Type B pancreatic cell (in vitro differentiated cells): ENCODE measurements around the gene TEX44. TPM values are rescaled to one million over a fixed set of nuclear protein-coding genes. Genes with fewer than 3 reads are reported as not detected.

ENCODE experiments used
- DNase-seq: peaks from one replicate; pipeline ENCODE4 v3.0.0; 2021; ENCODE audit warnings: mixed read lengths; ENCODE audit not compliant: unreplicated experiment; ENCODE audit errors: extremely low spot score
- H3K27ac Mint-ChIP-seq: 2 replicates; pipeline ENCODE4 v1.8.0; 2021; ENCODE audit warnings: mild to moderate bottlenecking, mixed read lengths
- H3K27me3 Mint-ChIP-seq: 2 replicates; pipeline ENCODE4 v1.8.0; 2021; ENCODE audit warnings: mixed read lengths
- H3K36me3 Mint-ChIP-seq: 2 replicates; pipeline ENCODE4 v1.8.0; 2021; ENCODE audit warnings: mixed read lengths
- H3K4me1 Mint-ChIP-seq: one replicate; pipeline ENCODE4 v1.8.0; 2021; ENCODE audit warnings: mixed read lengths; ENCODE audit not compliant: unreplicated experiment
- H3K4me3 Mint-ChIP-seq: 2 replicates; pipeline ENCODE4 v1.8.0; 2021; ENCODE audit warnings: mild to moderate bottlenecking, mixed read lengths
- H3K9me3 Mint-ChIP-seq: 2 replicates; pipeline ENCODE4 v1.8.0; 2021; ENCODE audit warnings: mixed read lengths
- total RNA-seq: library from RNA; stranded (reverse); gene quantifications from 2 replicates; pipeline ENCODE4 v1.2.1, GENCODE V29; 2021; ENCODE audit warnings: low replicate concordance
- TF ChIP-seq, protein P1 (sequence below): fragments of 200-600 bp; sonication (generic); conservative IDR thresholded peaks from 2 replicates; pipeline ENCODE4 v1.5.0; 2021; ENCODE audit warnings: antibody characterized with exemption, mild to moderate bottlenecking

The TEX44 gene
- total RNA-seq, 1 donor from 2014 or later, result not detected

DNA sequence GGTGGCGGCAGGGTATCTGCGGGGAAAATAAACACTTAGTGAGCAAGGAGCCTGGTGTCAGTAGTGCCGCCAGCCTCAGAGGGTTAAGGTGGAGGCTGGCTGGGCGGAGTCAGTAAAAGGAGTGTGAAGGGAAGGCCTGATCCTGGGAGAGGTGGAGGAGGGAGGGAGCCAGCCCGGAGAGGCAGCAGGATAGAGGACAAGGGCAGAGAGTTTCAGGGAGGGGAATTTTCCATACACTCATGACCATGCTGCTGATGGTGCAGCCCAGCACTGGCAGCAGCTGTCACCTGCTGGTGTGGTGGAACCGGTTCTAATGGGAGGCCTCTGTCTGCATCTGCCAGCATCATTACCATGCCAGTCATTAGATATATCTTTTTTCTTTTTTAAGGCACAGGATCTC is 2.0 kb upstream of the TEX44 start:
- Mint-ChIP-seq H3K4me1 (no peaks in the 10 kb centered on the region), H3K4me3 (no peak overlapping the region), H3K9me3 (no peaks in the 10 kb centered on the region), H3K36me3 (no peaks in the 10 kb centered on the region), H3K27ac (peak overlapping the region; percentile 17), H3K27me3 (no peaks in the 10 kb centered on the region)
- no peak for DNase-seq
- TF ChIP-seq, protein P1, sequence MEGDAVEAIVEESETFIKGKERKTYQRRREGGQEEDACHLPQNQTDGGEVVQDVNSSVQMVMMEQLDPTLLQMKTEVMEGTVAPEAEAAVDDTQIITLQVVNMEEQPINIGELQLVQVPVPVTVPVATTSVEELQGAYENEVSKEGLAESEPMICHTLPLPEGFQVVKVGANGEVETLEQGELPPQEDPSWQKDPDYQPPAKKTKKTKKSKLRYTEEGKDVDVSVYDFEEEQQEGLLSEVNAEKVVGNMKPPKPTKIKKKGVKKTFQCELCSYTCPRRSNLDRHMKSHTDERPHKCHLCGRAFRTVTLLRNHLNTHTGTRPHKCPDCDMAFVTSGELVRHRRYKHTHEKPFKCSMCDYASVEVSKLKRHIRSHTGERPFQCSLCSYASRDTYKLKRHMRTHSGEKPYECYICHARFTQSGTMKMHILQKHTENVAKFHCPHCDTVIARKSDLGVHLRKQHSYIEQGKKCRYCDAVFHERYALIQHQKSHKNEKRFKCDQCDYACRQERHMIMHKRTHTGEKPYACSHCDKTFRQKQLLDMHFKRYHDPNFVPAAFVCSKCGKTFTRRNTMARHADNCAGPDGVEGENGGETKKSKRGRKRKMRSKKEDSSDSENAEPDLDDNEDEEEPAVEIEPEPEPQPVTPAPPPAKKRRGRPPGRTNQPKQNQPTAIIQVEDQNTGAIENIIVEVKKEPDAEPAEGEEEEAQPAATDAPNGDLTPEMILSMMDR, result no peak

DNA sequence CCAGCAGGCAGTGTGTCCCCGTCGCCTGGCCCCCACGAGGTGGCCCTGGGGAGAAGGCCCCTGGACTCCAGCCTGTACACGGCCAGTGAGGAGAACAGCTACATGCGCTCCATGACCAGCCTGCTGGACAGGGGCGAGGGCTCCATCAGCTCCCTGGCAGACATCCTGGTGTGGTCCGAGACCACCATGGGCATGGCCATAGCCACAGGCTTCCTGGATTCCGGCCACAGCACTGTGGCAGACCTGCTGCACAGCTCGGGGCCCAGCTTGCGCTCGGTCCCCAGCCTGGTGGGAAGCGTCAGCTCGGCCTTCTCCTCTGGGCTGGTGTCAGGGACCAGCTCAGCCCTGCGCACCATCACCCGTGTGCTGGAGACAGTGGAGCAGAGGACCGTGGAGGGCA is 1.0 kb downstream of the TEX44 start:
- Mint-ChIP-seq H3K4me3 (no peak overlapping the region), H3K9me3 (no peaks in the 10 kb centered on the region), H3K27ac (no peak overlapping the region), H3K36me3 (no peaks in the 10 kb centered on the region), H3K27me3 (no peaks in the 10 kb centered on the region), H3K4me1 (no peaks in the 10 kb centered on the region)
- TF ChIP-seq, protein P1, result no peak
- DNase-seq, result no peak

DNA sequence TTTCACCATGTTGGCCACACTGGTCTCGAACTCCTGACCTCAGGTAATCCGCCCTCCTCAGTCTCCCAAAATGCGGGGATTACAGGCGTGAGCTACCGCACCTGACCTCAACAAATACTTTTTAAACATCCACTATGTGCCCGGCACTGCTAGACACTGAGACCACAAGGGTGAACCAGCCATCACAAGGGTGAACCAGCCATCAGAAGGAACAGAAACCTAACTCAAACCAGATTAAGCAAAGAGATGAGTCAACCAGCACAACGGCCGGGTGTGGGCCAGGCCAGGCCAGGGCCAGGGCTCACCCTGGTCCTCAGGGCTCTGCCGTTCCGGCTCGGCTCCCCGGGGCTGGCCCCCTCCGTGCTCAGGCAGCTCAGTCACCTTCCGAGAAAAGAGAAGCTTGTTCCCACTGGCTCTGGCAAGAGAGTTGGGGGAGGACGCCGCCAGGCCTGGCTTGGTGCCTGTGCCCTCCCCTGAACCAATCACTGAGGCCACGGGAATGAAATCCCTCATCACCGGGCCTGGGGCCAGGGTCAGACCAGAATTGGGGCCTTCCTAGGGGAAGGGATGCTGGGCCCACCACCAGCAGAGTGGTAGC is 4.4 kb downstream of the TEX44 start:
- Mint-ChIP-seq H3K36me3 (no peaks in the 10 kb centered on the region), H3K27ac (no peak overlapping the region), H3K4me1 (peaks cover 10% of the 10 kb centered on the region), H3K27me3 (no peaks in the 10 kb centered on the region), H3K9me3 (no peaks in the 10 kb centered on the region), H3K4me3 (no peak overlapping the region)
- TF ChIP-seq, protein P1, result no peak
- no peak for DNase-seq

DNA sequence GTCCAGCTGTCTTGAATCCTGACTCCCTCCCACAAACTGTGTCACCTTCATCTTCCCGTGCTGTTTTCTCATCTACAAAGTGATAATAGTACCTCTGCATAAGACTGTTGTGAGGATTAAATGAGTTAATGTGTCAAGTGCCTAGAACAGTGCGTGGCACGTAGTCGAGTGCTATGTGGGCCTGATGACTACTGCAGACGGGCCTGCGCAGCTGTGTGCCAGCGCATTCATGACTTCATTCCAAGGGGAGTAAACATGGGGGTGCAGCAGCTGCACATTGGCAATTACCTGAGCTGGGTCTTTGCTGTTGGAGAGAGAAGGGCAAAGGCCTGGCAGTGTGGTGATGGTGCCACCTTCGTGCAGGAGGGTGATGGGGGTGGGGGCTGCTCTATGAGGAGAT is 5.0 kb downstream of the TEX44 start:
- Mint-ChIP-seq H3K36me3 (no peaks in the 10 kb centered on the region), H3K9me3 (no peaks in the 10 kb centered on the region), H3K4me1 (peaks cover 10% of the 10 kb centered on the region), H3K4me3 (no peak overlapping the region), H3K27ac (no peak overlapping the region), H3K27me3 (no peaks in the 10 kb centered on the region)
- no peak for DNase-seq
- TF ChIP-seq, protein P1, result no peak

DNA sequence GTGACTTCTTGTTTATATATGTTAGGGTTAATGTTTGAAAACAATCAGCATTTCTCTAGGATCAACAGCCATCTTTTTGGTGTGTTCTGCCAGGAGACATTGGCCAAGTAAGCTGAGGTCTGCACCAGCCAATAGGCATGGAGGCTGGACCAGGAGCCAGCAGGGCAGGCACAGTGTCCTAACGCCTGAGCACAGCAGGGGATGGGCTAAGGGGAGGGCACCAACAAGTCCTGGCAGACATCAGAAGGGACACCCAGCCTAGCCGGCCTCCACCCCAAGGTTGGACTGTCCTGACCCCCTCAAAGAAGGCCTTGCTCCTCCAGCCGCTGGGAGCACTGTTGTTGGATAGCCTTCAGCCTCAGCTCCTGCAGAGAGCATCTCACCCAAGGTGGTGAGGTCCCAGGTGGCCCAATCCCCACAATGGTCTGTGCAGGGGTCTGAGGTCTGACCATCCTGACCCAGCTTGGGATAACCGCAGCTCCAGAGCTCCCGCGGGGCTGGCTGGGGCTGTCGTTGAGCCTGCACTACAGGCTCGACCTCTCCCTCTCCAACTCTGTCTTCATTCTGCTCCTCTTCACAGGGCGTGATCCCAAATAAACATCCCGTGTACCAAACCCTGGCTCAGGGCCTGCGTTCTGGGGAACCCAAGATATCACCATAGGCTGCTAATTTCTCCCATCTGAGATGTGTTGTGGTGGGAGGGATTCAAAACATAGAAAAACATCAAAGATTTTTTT is 8.1 kb downstream of the TEX44 start:
- DNase-seq, result no peak
- Mint-ChIP-seq H3K27me3 (no peaks in the 10 kb centered on the region), H3K4me3 (no peak overlapping the region), H3K9me3 (no peaks in the 10 kb centered on the region), H3K27ac (peak overlapping the region; percentile 95), H3K36me3 (no peaks in the 10 kb centered on the region), H3K4me1 (peaks cover 25% of the 10 kb centered on the region)
- TF ChIP-seq, protein P1, result no peak
